HG03354 (cell line): ENCODE data around the gene ADM.

Source experiments
- ATAC-seq: cut with Tn5 transposase; IDR thresholded peaks from one replicate; pipeline ENCODE4 v1.9.1; 2021; ENCODE audit warnings: mild to moderate bottlenecking; ENCODE audit not compliant: unreplicated experiment, poor library complexity, severe bottlenecking

Gene ADM

DNA sequence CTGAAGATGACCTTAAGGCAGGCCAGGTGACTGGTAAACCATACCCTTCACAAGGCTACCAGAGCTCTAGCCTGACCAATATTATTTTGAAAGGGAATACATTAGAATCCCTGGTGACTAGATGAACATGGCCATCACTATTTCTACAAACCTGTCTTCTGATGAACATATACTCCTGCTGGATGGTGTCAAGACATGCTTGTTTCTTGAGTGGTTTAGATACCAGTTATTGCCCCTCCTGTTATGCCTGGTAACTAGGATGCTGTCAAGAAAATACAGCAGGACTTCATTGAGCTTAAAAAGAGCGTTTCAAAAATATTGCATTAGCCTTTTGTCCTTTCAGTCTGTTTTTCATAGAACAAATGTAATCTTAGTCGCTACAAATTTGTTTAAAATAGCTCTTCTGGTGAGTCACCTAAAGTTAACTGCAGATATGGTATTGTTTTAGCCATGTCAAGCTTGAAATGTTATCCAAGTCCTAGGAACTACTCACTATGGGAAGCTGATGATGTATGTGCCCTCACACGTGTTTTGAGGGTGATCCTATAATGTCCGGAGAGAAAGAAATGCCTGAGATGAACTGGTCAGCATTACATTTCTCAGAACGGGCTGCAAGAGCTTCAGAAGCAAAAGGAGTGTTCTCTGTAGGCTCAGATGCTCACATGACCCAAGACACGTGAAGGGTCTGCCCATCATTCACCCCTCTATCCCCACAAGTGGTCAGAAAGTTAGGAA is 20.6 kb downstream of the ADM start:
- no peak for ATAC-seq

GRCh38 chr11:10326012-10326964 is 21.4 kb downstream of the ADM start:
- no peak for ATAC-seq

- no peak for ATAC-seq
These were observed 22.4 kb downstream of the ADM start for GRCh38 chr11:10327254-10327653.

DNA sequence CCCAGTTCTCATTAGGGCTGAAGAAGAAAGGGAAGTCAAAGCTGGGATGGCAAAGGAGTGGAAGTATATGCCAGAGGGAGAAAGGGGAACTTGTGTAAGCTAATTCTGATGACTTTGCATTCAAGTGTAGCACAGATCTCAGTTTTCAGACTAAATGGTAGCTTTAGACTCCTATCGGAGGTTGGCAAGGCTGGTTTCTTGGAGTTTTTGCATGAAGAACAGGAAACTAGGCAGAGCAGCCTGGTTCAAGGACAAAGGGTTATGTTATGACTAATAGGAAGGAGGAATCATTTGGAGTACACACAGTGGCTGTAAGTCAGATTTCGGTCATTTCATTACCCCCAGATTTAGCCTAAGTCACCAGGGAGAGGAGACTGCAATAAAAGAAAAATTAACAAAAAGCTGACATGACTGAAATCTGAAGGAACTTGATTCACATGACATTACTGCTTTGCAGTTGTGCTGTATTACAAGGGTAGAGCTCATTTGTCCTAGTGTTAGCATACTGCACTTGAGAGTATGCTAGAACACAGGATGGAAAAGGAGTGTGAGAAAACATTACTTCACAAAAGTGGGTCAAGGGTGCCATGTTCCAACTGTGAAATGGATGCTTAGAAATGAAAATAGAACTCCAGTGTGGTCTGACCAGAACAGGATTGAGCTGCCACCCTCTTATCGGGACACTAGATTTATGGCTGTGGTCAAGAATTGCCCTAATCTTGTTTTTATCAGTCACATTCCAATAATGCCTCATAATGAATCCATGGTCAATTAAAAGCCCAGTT is 23.6 kb downstream of the ADM start:
- ATAC-seq, result no peak

DNA sequence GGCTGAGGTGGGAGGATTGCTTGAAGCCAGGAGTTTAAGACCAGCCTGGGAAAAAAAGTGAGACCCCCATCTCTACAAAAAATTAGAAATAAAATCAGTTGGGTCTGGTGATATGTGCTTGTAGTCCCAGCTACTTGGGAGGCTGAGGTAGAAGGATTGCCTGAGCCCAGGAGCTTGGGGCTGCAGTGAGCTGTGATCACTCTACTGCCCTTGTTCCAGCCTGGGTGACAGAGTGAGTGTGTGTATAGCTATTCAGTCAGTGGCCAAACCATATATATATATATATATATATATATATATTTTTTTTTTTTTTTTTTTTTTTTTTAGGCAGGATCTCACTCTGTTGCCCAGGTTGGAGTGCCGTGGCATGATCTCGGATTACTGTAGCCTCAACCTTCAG is 24.5 kb downstream of the ADM start:
- ATAC-seq, result no peak

DNA sequence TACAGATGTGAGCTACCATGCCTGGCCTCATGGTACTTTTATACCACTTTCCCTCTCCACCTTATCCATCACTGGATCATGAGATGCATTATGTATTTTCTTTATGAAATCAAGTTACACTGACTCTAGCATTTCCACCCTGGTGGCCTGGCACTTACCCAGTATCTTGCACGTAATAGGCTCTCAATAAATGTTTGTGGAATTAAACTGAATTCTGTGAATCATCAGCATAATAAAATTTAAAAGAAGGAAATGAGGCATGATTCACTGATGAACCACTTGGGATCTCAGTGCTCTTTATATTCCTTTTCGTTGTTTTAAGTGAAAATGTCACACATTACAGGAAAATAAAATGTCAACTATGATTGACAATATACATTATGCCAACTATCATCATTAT is 25.1 kb downstream of the ADM start:
- ATAC-seq, result no peak

- ATAC-seq, result no peak
These were observed 26.8 kb downstream of the ADM start for GRCh38 chr11:10331548-10332289.

DNA sequence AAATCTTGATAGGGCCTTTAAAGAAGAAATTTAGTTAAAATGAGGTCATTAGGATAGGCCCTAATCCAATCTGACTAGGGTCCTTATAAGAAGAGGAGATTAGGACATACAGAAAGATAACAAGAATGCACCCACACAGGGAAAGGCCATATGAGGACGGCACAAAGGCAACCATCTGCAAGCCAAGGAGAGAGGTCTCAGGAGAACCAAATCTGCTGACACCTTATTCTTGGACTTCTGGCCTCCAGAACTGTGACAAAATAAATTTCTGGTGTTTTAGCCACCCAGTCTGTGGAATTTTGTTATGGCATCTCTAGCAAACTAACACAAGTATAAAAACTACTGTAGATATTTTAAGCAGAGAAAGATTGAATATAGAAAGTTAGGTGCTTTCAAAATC is 28.6 kb downstream of the ADM start:
- no peak for ATAC-seq

- no peak for ATAC-seq
These were observed 33.4 kb downstream of the ADM start for GRCh38 chr11:10338287-10338686.

DNA sequence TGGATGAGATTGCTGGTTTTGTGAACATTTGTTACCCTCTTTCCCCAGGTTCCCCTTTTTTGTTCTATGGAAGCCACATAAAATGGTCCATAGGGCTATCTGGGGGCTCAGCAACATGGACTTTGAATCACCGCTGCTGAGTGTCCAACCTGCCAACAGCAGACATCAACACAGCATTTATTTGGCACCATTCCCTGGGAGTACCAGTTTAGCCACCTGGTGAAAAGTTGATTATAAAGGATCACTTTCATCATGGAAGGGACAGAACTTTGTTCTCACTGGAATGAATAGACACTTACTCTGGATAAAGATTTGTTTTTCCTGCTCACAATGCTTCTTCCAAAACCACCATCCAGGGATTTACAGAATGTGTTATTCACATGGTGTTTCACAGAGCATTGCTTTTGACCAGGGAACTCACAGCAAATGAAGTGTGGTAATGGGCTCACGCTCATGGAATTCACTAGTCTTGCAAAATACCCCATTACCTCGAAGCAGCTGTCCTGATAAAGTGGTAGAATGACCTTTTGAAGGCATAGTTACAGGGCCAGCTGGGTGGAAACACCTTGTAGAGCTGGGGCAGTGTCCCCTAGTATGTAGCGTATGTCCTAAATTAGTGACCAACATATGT is 43.9 kb downstream of the ADM start:
- ATAC-seq, result no peak

GRCh38 chr11:10349281-10349665 is 44.4 kb downstream of the ADM start:
- no peak for ATAC-seq

GRCh38 chr11:10349806-10350205 is 44.9 kb downstream of the ADM start:
- no peak for ATAC-seq

DNA sequence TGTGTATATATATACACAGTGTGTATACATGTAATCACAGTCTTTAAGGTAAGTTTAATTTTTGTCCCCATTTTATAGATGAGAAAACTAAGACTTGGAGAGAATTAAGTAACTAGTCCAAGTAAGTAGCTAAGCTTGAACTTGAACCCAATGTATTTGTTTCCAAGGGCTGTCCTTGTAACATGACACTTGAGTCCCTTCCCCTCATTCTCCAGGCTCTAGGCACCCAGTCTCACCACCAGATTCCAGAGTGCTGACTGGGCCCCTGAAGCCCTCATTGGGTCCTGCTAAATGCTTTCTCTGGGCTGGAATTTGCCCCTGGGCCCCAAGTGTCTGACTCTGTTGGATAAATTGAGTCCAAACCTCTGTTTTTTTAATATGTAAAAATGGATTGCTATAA is 45.5 kb downstream of the ADM start:
- no peak for ATAC-seq

- no peak for ATAC-seq
These were observed 46.5 kb downstream of the ADM start for GRCh38 chr11:10351435-10351764.

GRCh38 chr11:10351765-10352641 is 47.1 kb downstream of the ADM start:
- no peak for ATAC-seq

GRCh38 chr11:10352921-10353550 is 48.2 kb downstream of the ADM start:
- ATAC-seq, result no peak

DNA sequence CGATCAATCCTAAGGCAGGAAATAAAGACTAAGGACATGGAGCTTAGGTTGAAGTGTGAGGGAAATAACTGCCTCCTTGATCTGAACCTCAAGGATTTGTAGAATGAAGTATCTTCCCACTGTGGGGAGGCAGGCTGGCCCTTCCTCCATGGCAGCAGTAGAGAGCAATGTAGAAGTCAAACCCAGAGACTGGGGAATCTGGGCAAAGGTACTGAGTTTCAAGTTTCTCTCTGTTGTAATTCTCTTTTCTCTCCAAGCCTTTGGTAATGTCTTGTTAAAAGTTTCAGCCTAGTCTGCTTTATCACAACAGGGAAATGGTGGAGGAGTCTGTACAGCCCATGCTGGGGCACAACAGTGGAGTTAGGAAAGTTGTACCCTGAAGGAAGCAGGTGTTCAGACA is 49.5 kb downstream of the ADM start:
- ATAC-seq, result no peak

- no peak for ATAC-seq
These were observed 50.4 kb downstream of the ADM start for GRCh38 chr11:10355257-10355661.
